RWPE1 (cell line): ENCODE results near the gene MXRA8.
A peak's percentile ranks its signal among the peaks of the same experiment; 100 is the strongest.
"Not testable (repeated sequence)": the region's sequence is repeated elsewhere in the genome, so short reads cannot be mapped to it uniquely, and the experiment has no call there.

Experiments
- CTCF ChIA-PET: fragments of 350-600 bp; sonication (Branson Sonifier 250); formaldehyde crosslinking; extraction: SDS; loops from one replicate; lab custom pipeline; 2021; lab: Yijun Ruan, JAX
- POLR2A ChIA-PET: fragments of 400-600 bp; formaldehyde crosslinking; extraction: SDS; loops from one replicate; lab custom pipeline; 2020; ENCODE audit warnings: antibody characterized with exemption; ENCODE audit not compliant: low non-redundant PET; lab: Yijun Ruan, JAX
- DNase-seq: peaks from one replicate; pipeline ENCODE4 v3.0.0; 2012; ENCODE audit warnings: low spot score
- H3K27ac ChIP-seq: fragments of 450-650 bp; 2 replicates; pipeline ENCODE4 v1.5.1; 2017
- TF ChIP-seq, protein P1 (sequence below): fragments of 450-650 bp; conservative IDR thresholded peaks from 2 replicates; pipeline ENCODE4 v1.5.1; 2017; ENCODE audit warnings: low read depth, mild to moderate bottlenecking

The MXRA8 gene

DNA sequence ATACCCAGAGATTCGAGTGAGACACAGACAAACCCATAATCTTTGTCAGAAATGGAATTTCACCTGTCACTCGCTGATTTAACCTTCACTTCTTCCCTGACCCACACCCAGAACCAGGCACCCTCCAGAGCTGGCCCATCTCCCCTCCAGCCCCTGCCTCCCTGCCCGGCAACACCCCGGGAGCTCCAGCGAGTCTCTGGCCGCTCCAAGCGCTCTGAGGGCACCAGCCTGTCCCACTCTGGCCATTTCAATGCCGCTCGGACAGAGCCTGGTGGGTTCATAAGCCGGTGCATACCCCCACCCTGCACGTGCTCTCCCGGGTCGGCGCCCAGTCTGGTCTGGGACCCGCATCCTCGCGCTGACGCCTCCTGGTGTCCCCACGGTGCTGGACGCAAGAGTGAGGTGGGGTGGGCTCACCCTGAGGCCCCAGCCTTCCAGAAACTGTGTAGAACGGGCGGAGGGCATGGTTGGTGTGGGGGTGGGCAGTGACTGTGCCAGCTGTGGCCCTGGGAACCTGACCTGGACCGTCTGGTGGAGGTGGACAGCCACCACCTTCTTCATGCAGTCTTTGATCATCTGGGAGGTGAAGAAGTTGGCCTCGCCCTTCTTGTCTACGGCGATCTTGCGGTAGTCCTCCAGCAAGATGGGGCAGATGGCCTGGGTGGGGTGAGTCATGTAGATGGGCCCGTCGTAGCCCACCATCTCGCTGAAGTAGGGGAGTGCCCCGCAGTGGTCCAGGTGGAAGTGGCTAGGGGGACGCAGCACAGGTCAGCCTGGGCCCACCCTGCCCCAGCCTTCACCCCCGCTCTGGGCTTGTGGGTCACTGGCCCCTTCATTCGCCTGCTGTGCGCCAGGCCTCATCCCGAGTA, 39.3 kb downstream of the MXRA8 start:
- TF ChIP-seq, protein P1, sequence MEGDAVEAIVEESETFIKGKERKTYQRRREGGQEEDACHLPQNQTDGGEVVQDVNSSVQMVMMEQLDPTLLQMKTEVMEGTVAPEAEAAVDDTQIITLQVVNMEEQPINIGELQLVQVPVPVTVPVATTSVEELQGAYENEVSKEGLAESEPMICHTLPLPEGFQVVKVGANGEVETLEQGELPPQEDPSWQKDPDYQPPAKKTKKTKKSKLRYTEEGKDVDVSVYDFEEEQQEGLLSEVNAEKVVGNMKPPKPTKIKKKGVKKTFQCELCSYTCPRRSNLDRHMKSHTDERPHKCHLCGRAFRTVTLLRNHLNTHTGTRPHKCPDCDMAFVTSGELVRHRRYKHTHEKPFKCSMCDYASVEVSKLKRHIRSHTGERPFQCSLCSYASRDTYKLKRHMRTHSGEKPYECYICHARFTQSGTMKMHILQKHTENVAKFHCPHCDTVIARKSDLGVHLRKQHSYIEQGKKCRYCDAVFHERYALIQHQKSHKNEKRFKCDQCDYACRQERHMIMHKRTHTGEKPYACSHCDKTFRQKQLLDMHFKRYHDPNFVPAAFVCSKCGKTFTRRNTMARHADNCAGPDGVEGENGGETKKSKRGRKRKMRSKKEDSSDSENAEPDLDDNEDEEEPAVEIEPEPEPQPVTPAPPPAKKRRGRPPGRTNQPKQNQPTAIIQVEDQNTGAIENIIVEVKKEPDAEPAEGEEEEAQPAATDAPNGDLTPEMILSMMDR: no peak
- CTCF ChIA-PET: interaction anchor here (1.0 to 1.5 kb wide), 2 partner anchors 53 to 186 kb away, joined by 3 to 4 read pairs; no protein-coding TSS in a partner anchor
- peak overlapping the region; percentile 100 for H3K27ac ChIP-seq
- POLR2A ChIA-PET: interaction anchor here (0.8 kb wide), 1 partner anchor 14 kb away, joined by 4 read pairs; no protein-coding TSS in a partner anchor
- DNase-seq: no peak

DNA sequence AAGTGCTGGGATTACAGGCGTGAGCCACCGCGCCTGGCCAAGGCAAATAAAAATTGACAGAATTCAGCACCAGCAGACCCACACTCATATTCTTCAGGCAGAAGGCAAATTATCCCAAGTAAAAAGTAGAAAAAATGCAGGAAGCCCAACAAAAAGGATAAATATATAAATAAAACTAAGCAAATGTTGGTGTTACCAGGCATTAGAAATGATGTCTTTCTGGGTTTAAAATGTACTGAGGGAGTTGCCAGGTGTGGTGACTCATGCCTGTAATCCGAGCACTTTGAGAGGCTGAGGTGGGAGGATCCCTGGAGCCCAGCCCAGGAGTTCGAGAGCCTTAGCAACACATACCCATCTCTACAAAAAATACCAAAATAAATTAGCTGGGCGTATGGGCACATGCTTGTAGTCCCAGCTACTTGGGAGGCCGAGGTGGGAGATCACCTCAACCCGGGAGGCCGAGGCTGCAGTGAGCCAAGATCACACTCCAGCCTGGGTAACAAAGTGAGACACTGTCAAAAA, 40.2 kb downstream of the MXRA8 start:
- H3K27ac ChIP-seq: peak overlapping the region; percentile 100
- CTCF ChIA-PET: interaction anchor here (1.0 to 1.5 kb wide), 2 partner anchors 54 to 187 kb away, joined by 3 to 4 read pairs; no protein-coding TSS in a partner anchor
- TF ChIP-seq, protein P1: no peak
- POLR2A ChIA-PET: interaction anchor here (0.8 kb wide), 1 partner anchor 13 kb away, joined by 4 read pairs; no protein-coding TSS in a partner anchor
- DNase-seq: no peak

DNA sequence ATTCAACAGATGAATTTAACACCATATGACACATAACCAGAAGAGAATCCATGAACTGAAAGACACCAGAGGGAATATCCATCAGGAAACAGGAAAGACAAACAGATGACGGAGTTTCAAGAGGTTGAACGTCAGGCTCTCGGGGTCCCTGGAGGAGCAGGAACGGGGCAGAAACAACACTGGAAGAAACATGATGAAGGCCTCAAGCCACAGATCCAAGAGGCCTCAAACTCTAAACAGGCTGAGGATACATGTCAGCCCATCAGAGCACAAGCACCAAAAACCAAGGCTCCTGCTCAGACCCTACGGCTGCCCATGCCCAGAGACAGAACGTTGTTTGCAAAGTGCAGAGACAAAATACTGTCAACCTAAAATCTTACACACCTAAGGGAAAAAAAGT, 40.9 kb downstream of the MXRA8 start:
- TF ChIP-seq, protein P1: no peak
- POLR2A ChIA-PET: no interaction called here
- CTCF ChIA-PET: interaction anchor here (1.5 kb wide), 1 partner anchor 188 kb away, joined by 4 read pairs; no protein-coding TSS in a partner anchor
- H3K27ac ChIP-seq: peak overlapping the region; percentile 100
- DNase-seq: no peak

DNA sequence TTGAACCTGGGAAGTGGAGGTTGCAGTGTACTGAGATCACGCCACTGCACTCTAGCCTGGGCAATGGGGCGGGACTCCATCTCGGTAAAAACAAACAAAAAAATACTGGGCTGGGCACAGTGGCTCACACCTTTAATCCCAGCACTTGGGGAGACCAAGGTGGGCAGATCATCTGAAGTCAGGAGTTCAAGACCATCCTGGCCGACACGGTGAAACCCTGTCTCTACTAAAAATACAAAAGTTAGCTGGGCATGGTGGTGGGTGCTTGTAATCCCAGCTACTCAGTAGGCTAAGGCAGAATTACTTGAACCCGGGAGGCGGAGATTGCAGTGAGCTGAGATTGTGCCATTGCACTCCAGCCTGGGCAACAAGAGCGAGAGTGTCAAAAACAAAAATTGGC, 42.2 kb downstream of the MXRA8 start:
- POLR2A ChIA-PET, CTCF ChIA-PET, DNase-seq: not testable (repeated sequence)
- H3K27ac ChIP-seq: peak overlapping the region; percentile 100

DNA sequence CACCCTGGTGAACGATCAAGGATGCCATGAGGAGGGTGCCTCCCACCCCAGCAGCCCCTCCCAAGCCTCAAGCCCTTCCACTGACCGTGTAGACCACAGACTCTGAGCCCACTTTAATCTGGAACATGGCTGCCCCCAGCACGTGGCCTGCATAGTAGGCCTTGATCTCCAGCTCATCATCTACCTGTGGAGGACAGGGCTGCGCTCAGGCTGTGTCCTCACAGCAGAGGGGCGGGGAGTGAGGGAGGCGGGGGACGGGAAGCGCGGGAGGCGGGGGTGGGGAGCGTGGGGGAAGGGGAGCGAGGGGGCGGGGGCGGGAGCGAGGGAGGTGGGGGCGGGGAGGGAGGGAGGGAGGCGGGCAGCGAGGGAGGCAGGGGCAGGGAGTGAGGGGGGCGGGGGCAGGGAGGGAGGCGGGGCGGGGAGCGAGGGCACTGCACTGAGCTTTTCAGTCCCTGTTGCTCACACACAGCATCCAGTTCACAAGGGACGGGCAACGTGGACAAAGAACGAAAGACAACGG, 42.9 kb downstream of the MXRA8 start:
- POLR2A ChIA-PET: no interaction called here
- CTCF ChIA-PET: interaction anchor here (0.7 to 1.1 kb wide), 2 partner anchors 29 to 40 kb away, joined by 3 to 4 read pairs; no protein-coding TSS in a partner anchor

DNA sequence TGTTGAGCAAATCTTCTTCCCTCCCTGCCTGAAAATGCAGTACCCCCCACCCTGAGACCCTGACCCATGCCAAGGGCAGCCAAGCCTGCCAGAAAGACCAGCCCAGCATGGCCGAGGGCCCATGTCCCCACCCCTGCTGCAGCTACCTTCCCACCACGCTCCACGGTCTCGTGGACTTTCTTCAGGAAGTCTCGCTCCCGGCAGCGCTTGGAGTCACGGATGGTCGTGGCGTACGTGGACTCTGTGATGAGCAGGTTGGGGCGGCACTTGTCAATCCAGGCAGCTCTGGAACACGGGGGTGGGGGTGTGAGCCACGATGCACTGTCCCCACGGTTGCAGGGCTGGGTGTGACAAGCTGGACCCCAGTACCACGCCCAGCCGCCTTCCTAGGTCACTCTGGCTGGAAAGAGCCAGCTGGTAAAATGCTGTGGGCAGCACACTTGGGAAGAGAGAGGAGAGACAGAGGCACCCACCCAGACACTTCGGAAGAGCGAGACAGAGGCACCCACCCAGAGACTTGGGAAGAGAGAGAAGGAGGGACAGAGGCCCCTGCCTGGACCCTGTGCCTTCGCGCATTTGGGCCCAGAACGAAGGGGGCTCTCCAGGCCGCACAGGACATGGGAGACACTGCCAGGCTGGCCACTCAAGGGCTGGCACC, 43.5 kb downstream of the MXRA8 start:
- TF ChIP-seq, protein P1: no peak
- CTCF ChIA-PET: interaction anchor here (0.7 to 1.1 kb wide), 2 partner anchors 30 to 39 kb away, joined by 3 to 4 read pairs; no protein-coding TSS in a partner anchor
- DNase-seq: no peak
- POLR2A ChIA-PET: no interaction called here
- peak overlapping the region; percentile 100 for H3K27ac ChIP-seq

More for the DNA sequence above, 42.9 kb downstream of the MXRA8 start:
- H3K27ac ChIP-seq: peak overlapping the region; percentile 100
- no peak for DNase-seq
- TF ChIP-seq, protein P1: no peak
